Mesothelial cell of epicardium (in vitro differentiated cells): ENCODE results near the gene LTBP1. TPM values are rescaled to one million over a fixed set of nuclear protein-coding genes. Genes with fewer than 3 reads are reported as not detected.

Experiments used
- DNase-seq, 2 experiments: peaks; one replicate each; pipeline ENCODE4 v3.0.0; 2021; ENCODE audit warnings: low spot score in 2 of 2; ENCODE audit not compliant: unreplicated experiment in 2 of 2
- H3K27ac Mint-ChIP-seq: 2 replicates; pipeline ENCODE4 v1.8.0; 2021; ENCODE audit warnings: mixed read lengths
- H3K27me3 Mint-ChIP-seq: 2 replicates; pipeline ENCODE4 v1.8.0; 2021; ENCODE audit warnings: low read depth, mixed read lengths
- H3K36me3 Mint-ChIP-seq: 2 replicates; pipeline ENCODE4 v1.8.0; 2021; ENCODE audit warnings: mixed read lengths
- H3K4me1 Mint-ChIP-seq: 2 replicates; pipeline ENCODE4 v1.8.0; 2021; ENCODE audit warnings: mixed read lengths
- H3K4me3 Mint-ChIP-seq: 2 replicates; pipeline ENCODE4 v1.8.0; 2021; ENCODE audit warnings: mild to moderate bottlenecking, moderate library complexity, mixed read lengths
- H3K9me3 Mint-ChIP-seq: 2 replicates; pipeline ENCODE4 v1.8.0; 2021; ENCODE audit warnings: mixed read lengths
- total RNA-seq: library from RNA; stranded (reverse); gene quantifications from 3 replicates; pipeline ENCODE4 v1.2.1, GENCODE V29; 2021
- TF ChIP-seq, protein P1 (sequence below): fragments of 200-600 bp; sonication (generic); IDR thresholded peaks from one replicate; pipeline ENCODE4 v1.5.0; 2021; ENCODE audit warnings: antibody characterized with exemption; ENCODE audit not compliant: unreplicated experiment

Gene LTBP1
- total RNA-seq, 1 donor from 2014 or later: 80.2 TPM

DNA sequence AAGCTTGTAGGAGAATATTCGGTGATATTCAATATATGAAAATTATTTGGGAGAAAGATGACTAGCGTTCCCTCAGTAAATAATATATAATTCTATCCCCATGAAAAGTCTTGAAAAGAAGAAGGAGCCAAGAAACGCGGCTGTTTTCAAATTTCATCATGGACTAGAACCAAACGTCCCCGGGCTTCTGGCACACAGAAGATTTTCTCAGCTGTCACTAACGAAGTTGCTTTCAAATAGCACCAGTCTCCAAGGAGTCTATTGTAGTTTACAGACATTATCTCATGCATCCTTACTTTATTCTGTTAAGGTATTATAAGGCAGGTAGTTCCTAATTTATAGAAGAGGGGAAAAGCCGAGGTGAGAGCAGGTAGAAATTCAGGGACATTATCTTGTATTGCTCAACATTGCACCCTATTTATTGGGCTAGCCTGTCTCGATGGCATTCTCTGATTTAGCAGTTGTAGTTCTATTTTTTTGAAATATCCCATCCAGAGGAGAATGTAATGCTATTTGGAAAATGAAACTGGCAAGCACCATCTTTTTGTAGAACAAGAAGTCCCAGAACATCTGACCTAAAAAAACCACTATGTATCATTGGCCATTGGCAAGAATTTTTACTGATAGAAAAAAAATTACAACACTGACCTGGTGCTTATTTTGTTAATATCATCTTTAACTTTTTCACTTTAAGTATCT lies 331.6 kb downstream of the LTBP1 start:
- DNase-seq: no peak
- peaks cover 16% of the 10 kb centered on the region for H3K4me1 Mint-ChIP-seq
- TF ChIP-seq, protein P1, sequence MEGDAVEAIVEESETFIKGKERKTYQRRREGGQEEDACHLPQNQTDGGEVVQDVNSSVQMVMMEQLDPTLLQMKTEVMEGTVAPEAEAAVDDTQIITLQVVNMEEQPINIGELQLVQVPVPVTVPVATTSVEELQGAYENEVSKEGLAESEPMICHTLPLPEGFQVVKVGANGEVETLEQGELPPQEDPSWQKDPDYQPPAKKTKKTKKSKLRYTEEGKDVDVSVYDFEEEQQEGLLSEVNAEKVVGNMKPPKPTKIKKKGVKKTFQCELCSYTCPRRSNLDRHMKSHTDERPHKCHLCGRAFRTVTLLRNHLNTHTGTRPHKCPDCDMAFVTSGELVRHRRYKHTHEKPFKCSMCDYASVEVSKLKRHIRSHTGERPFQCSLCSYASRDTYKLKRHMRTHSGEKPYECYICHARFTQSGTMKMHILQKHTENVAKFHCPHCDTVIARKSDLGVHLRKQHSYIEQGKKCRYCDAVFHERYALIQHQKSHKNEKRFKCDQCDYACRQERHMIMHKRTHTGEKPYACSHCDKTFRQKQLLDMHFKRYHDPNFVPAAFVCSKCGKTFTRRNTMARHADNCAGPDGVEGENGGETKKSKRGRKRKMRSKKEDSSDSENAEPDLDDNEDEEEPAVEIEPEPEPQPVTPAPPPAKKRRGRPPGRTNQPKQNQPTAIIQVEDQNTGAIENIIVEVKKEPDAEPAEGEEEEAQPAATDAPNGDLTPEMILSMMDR: no peak
- no peak overlapping the region for H3K4me3 Mint-ChIP-seq
- H3K27ac Mint-ChIP-seq: no peak overlapping the region
- no peaks in the 10 kb centered on the region for H3K9me3 Mint-ChIP-seq
- H3K27me3 Mint-ChIP-seq: no peaks in the 10 kb centered on the region
- peaks cover 34% of the 10 kb centered on the region for H3K36me3 Mint-ChIP-seq

DNA sequence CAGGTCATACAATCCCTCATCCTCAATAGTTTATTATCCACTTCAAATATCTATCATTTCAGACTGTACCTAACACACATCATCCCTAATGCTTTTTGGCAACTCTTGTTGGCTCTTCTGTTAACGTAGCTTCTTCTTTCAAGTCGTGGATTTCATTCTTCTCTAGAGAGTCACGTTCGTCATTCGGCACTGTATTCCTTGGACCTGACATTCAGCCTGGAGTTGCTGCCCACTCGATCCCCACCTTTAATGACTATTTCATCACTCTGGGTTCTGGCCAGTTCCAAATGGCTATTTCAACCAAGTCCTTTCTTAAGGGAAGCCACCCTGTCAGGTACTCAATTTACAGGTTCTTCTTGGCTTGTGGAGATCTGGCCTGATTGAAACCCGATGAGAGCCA lies 337.5 kb downstream of the LTBP1 start:
- H3K27ac Mint-ChIP-seq: no peak overlapping the region
- TF ChIP-seq, protein P1: no peak
- DNase-seq: no peak
- no peaks in the 10 kb centered on the region for H3K9me3 Mint-ChIP-seq
- H3K27me3 Mint-ChIP-seq: no peaks in the 10 kb centered on the region
- no peak overlapping the region for H3K4me3 Mint-ChIP-seq
- H3K4me1 Mint-ChIP-seq: no peaks in the 10 kb centered on the region
- H3K36me3 Mint-ChIP-seq: peaks cover 42% of the 10 kb centered on the region

DNA sequence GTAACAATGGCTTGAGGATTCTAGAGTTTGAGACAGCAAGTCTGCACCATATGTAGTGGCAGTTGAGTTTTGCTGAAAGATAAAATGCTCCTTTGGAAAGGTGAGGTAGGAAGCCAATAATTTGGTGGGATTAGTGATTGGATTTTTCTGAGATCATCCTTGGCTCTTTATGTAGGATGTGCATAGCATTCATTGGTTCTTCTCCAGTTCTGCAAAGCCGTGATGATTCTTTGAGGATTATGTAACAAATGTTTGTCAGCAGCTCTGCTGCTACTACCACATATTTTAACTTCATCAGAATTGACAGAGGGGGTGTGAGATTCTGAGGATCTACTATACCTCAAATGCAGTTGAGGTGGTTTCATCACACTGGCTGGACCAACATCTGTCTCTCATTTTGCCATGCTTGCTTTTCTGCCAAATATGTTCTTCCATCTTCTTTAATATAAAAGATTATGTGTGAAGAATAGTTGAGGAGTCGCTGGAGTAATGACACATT lies 340.8 kb downstream of the LTBP1 start:
- Mint-ChIP-seq H3K27ac (no peak overlapping the region), H3K36me3 (peaks cover 37% of the 10 kb centered on the region), H3K4me1 (peaks cover 19% of the 10 kb centered on the region), H3K4me3 (no peak overlapping the region), H3K27me3 (no peaks in the 10 kb centered on the region), H3K9me3 (no peaks in the 10 kb centered on the region)
- DNase-seq: no peak
- TF ChIP-seq, protein P1: no peak

DNA sequence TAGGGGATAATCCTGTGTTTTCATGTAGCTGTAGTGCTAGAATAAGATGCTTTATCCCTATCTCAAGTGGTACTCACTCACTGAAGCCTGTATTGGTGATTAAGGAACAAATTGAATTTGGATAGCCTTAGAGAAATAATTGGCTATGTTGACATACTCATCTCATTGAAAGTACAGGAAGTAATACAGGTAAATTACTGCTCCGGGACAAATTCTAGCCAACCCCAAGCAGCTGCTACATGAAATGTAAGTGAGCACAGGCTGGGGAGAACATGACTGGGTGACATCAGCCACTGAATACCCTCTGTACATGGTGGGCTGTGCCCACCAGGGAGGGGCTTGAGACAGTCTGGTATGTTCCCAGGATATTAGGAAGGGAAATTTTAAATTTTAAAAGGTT lies 341.3 kb downstream of the LTBP1 start:
- DNase-seq: no peak
- no peak overlapping the region for H3K27ac Mint-ChIP-seq
- TF ChIP-seq, protein P1: no peak
- no peaks in the 10 kb centered on the region for H3K9me3 Mint-ChIP-seq
- H3K4me1 Mint-ChIP-seq: peaks cover 19% of the 10 kb centered on the region
- no peak overlapping the region for H3K4me3 Mint-ChIP-seq
- H3K27me3 Mint-ChIP-seq: no peaks in the 10 kb centered on the region
- H3K36me3 Mint-ChIP-seq: peaks cover 36% of the 10 kb centered on the region

DNA sequence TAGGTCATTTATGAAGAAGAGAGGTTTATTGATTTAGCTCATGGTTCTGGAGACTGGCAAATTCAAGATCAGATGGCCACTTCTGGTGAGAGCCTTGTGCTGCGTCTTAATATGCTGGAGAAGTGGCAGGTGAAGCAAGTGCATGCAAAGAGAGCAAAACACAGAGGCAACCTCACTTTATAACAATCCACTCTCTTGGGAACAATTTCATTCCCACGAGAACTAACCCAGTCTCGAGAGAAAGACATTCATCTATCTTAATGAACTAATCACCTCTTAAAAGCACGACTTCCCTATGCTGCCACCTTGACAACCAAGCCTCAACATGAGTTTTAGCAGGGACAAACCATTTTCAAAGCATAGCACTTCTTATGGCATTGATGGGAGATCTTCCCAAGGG lies 343.2 kb downstream of the LTBP1 start:
- no peaks in the 10 kb centered on the region for H3K9me3 Mint-ChIP-seq
- no peak overlapping the region for H3K27ac Mint-ChIP-seq
- TF ChIP-seq, protein P1: no peak
- peaks cover 19% of the 10 kb centered on the region for H3K4me1 Mint-ChIP-seq
- DNase-seq: no peak
- H3K36me3 Mint-ChIP-seq: peaks cover 29% of the 10 kb centered on the region
- H3K4me3 Mint-ChIP-seq: no peak overlapping the region
- no peaks in the 10 kb centered on the region for H3K27me3 Mint-ChIP-seq
